Measurements from ENCODE around the gene MVP. TPM values are rescaled to one million over a fixed set of nuclear protein-coding genes. Genes with fewer than 3 reads are reported as not detected.

Gene MVP
- total RNA-seq: 179 and 195 TPM in 2 replicates

GRCh38 chr16:29820271-29820701 lies at the start of gene MVP:
TSS of gene MVP (plus strand) at chr16:29820462. CDS start at chr16:29830550, 10,088 bp downstream.

DNA sequence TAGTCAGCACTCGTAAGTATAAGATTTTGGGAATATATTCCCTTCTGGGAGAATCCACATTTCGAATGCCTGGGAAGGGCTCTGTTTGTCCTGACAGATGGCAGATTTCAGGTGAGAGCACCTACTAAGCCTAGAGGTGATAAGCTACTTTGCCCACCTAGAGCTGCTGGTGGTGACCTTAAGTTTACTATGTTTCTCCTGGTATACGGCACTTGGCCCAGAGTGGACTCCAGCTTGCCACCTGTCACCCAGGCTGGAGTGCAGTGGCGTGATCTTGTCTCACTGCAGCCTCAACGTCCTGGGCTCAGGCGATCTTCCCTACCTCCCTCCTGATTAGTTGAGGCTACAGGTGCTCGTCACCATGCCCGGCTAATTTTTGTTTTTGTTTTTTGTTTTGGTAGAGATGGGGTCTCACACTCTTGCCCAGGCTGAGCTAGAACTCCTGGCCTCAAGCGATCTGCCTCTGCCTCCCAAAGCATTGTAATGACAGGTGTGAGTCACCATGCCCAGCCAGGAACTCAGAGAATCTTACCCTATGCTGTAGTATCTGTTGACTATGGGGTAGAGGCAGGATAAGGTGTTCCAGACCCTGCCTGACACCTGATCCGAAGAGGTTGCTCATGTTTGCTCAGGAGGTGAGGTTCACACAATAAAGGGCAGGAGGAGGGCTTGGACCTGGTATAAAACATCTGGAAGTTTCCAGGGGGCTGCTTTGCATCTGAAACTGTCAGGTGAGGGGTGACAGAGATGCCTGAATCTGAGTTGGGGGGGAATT lies 42.5 kb upstream of the MVP start, which contains the start of gene ZG16:
ZG16 (plus strand) TSS at position 681 of the 775 bp plus-strand sequence. CDS start 1,011 bp downstream, outside the sequence.

DNA sequence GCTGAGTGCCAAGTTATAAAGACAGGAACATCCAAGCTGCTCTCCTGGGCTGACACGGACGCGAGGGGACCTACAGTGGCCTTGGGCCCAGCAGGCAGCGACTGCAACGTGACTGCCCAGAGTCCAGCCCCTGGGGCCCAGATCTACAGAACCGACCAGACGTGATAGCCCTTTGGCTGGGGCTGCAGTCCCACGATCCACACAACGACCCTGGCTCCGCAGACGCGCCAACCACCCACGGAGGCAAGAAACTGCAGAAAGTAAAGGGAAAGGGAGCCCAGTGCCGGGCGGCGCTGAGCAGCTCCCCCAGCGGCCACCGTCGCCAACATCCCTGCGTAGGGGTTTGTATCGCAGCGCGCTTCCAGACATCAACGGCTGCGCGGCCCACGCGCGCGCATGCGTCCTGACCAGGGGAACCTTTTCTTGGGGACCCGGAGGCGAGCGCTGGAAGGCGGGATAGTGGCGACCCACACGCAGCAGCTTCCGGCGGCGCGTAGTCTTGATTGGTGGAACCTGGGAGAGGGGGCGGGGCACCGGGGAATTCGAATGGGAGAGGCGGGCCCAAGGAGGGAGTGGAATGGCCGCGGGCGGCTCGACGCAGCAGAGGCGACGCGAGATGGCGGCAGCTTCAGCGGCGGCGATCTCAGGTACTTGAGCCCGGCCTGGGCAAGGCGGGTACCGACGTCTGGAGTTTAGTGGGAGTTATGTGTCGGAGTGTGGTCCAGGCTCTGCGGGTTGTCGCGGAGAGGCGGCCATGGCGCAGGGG lies 29.9 kb upstream of the MVP start, which contains the start of gene KIF22:
KIF22 (plus strand) TSS at position 569 of the 766 bp plus-strand sequence; CDS start at position 578, 9 bp downstream.

GRCh38 chr16:29806099-29806579 lies 14.1 kb upstream of the MVP start, which contains the start of gene MAZ:
TSS of gene MAZ (plus strand) at chr16:29806529. CDS start at chr16:29806702, 173 bp downstream.

GRCh38 chr16:29811896-29812665 lies 8.2 kb upstream of the MVP start, which contains the start of gene PRRT2:
TSS of gene PRRT2 (plus strand) at chr16:29812193. CDS start at chr16:29813055, 862 bp downstream.

GRCh38 chr16:29815793-29816693 lies 4.2 kb upstream of the MVP start, which contains the start of gene PAGR1:
TSS of gene PAGR1 (plus strand) at chr16:29816152. CDS start at chr16:29816526, 374 bp downstream.

GRCh38 chr16:29862884-29863668 lies 42.8 kb downstream of the MVP start, which contains the start of gene CDIPT:
TSS of gene CDIPT (minus strand) at chr16:29863226. CDS start at chr16:29862857, 369 bp downstream.

Other genes with a start within 250 kb of the MVP start
- gene SPN, start 157.2 kb upstream of the MVP start, total RNA-seq: not detected in 2 replicates
- 76.7 and 105 TPM in 2 replicates for gene QPRT, start 141.3 kb upstream of the MVP start, total RNA-seq
- gene C16orf54, start 74.5 kb upstream of the MVP start, total RNA-seq: not detected in 2 replicates
- not detected in 2 replicates for gene ZG16, start 42.2 kb upstream of the MVP start, total RNA-seq
- 13.1 and 22.6 TPM in 2 replicates for gene KIF22, start 29.7 kb upstream of the MVP start, total RNA-seq
- gene MAZ, start 13.9 kb upstream of the MVP start, total RNA-seq: 173 and 200 TPM in 2 replicates
- 0.82 and 2.5 TPM in 2 replicates for gene PRRT2, start 8.3 kb upstream of the MVP start, total RNA-seq
- 19.0 and 28.3 TPM in 2 replicates for gene PAGR1, start 4.3 kb upstream of the MVP start, total RNA-seq
- gene CDIPT, start 42.8 kb downstream of the MVP start, total RNA-seq: 107 and 108 TPM in 2 replicates
- 26.8 and 30.0 TPM in 2 replicates for gene SEZ6L2, start 79.1 kb downstream of the MVP start, total RNA-seq
- gene ASPHD1, start 80.0 kb downstream of the MVP start, total RNA-seq: 11.7 and 20.4 TPM in 2 replicates
- gene KCTD13, start 105.8 kb downstream of the MVP start, total RNA-seq: 6.2 and 10.0 TPM in 2 replicates
- 92.3 and 112 TPM in 2 replicates for gene TMEM219, start 141.6 kb downstream of the MVP start, total RNA-seq
- gene TAOK2, start 153.4 kb downstream of the MVP start, total RNA-seq: 31.2 and 44.5 TPM in 2 replicates
- gene HIRIP3, start 175.2 kb downstream of the MVP start, total RNA-seq: 7.6 and 8.3 TPM in 2 replicates
- gene INO80E, start 175.8 kb downstream of the MVP start, total RNA-seq: 28.7 and 33.6 TPM in 2 replicates
- gene DOC2A, start 190.6 kb downstream of the MVP start, total RNA-seq: 0.60 TPM in 1 of 2 replicates, not detected in the other
- not detected in 2 replicates for gene C16orf92, start 202.7 kb downstream of the MVP start, total RNA-seq
- gene TLCD3B, start 210.8 kb downstream of the MVP start, total RNA-seq: not detected in 2 replicates
- gene ALDOA, start 245.3 kb downstream of the MVP start, total RNA-seq: 1,291 and 1,757 TPM in 2 replicates